Epidermal melanocyte (primary cell): ENCODE results near the gene PIGH.
A peak's percentile ranks its signal among the peaks of the same experiment; 100 is the strongest.
"Not testable (repeated sequence)": the region's sequence is repeated elsewhere in the genome, so short reads cannot be mapped to it uniquely, and the experiment has no call there.

Experiments used
- DNase-seq: peaks from one replicate; pipeline ENCODE4 v3.0.0; 2011; ENCODE audit warnings: low spot score; ENCODE audit not compliant: insufficient read length

The PIGH gene

GRCh38 chr14:67599698-67600561 lies at the start of gene PIGH:
Gene PIGH (minus strand): TSS chr14:67600268. CDS start chr14:67600203, 65 bp downstream.
- peak; percentile 83 for DNase-seq

- no peak for DNase-seq
These were observed 46.1 kb upstream of the PIGH start for GRCh38 chr14:67646131-67646530.

GRCh38 chr14:67645414-67645813 lies 45.3 kb upstream of the PIGH start:
- no peak for DNase-seq

- DNase-seq = no peak
These were observed 44.4 kb upstream of the PIGH start for GRCh38 chr14:67644428-67644827.

GRCh38 chr14:67643713-67644112 lies 43.6 kb upstream of the PIGH start:
- DNase-seq = no peak

- no peak for DNase-seq
These were observed 42.1 kb upstream of the PIGH start for GRCh38 chr14:67641902-67642749.

- DNase-seq = no peak
These were observed 41.4 kb upstream of the PIGH start for GRCh38 chr14:67641480-67641879.

GRCh38 chr14:67638642-67639041 lies 38.6 kb upstream of the PIGH start:
- DNase-seq = no peak

GRCh38 chr14:67636361-67636919 lies 36.4 kb upstream of the PIGH start:
- DNase-seq = no peak

- no peak for DNase-seq
These were observed 33.5 kb upstream of the PIGH start for GRCh38 chr14:67633451-67634147.

- DNase-seq = no peak
These were observed 30.9 kb upstream of the PIGH start for GRCh38 chr14:67630938-67631337.

GRCh38 chr14:67630186-67630585 lies 30.1 kb upstream of the PIGH start:
- no peak for DNase-seq

- DNase-seq = no peak
These were observed 27.5 kb upstream of the PIGH start for GRCh38 chr14:67627519-67627918.

GRCh38 chr14:67626131-67626530 lies 26.1 kb upstream of the PIGH start:
- not testable (repeated sequence) for DNase-seq

- DNase-seq = no peak
These were observed 23.0 kb upstream of the PIGH start for GRCh38 chr14:67623114-67623513.

- DNase-seq = peak; percentile 61
These were observed 22.6 kb upstream of the PIGH start for GRCh38 chr14:67622675-67623074.

GRCh38 chr14:67620217-67620785 lies 20.2 kb upstream of the PIGH start:
- peak; percentile 39 for DNase-seq

- peak; percentile 50 for DNase-seq
These were observed 19.6 kb upstream of the PIGH start, which contains the start of gene ARG2 for GRCh38 chr14:67619446-67620216. Gene ARG2 (plus strand): TSS chr14:67619920. CDS start chr14:67619978, 58 bp downstream.

- peak; percentile 73 for DNase-seq
These were observed 18.6 kb upstream of the PIGH start for GRCh38 chr14:67618617-67619063.

GRCh38 chr14:67610491-67610890 lies 10.4 kb upstream of the PIGH start:
- no peak for DNase-seq
